Mesendoderm (in vitro differentiated cells): ENCODE data around the gene SPACDR.

Experiments used
- DNase-seq: peaks from one replicate; pipeline ENCODE4 v3.0.0; 2013
- H2AK5ac ChIP-seq: 2 replicates; pipeline ENCODE4 v1.6.1; 2013; ENCODE audit warnings: low read length, inconsistent platforms
- H2BK120ac ChIP-seq: 2 replicates; pipeline ENCODE4 v1.6.1; 2013; ENCODE audit warnings: low read depth, mild to moderate bottlenecking, low read length, moderate library complexity, mixed read lengths
- H2BK15ac ChIP-seq: replicated peaks from 2 replicates; pipeline ENCODE4 v1.6.1; 2013; ENCODE audit warnings: low read depth, mild to moderate bottlenecking, moderate library complexity
- H2BK5ac ChIP-seq: 2 replicates; pipeline ENCODE4 v1.6.1; 2013; ENCODE audit warnings: low read length, inconsistent platforms
- H3K18ac ChIP-seq: 2 replicates; pipeline ENCODE4 v1.6.1; 2013; ENCODE audit warnings: mild to moderate bottlenecking, low read length, mixed read lengths
- H3K23ac ChIP-seq: one replicate; pipeline ENCODE4 v1.6.1; 2013; ENCODE audit warnings: low read length
- H3K27ac ChIP-seq: 2 replicates; pipeline ENCODE4 v1.5.1; 2013; ENCODE audit warnings: low read depth, mild to moderate bottlenecking, inconsistent platforms, low read length, moderate library complexity
- H3K27me3 ChIP-seq: 2 replicates; pipeline ENCODE4 v1.6.1; 2013; ENCODE audit warnings: low read length, control low read depth, mild to moderate bottlenecking, inconsistent platforms; ENCODE audit not compliant: insufficient read depth, poor library complexity
- H3K36me3 ChIP-seq: 2 replicates; pipeline ENCODE4 v1.6.1; 2013; ENCODE audit warnings: low read length, inconsistent platforms; ENCODE audit not compliant: control insufficient read depth, insufficient read depth
- H3K4ac ChIP-seq: one replicate; pipeline ENCODE4 v1.6.1; 2013; ENCODE audit warnings: low read depth, mild to moderate bottlenecking, low read length, moderate library complexity
- H3K4me1 ChIP-seq: 2 replicates; pipeline ENCODE4 v1.6.1; 2013; ENCODE audit warnings: low read depth, low read length, inconsistent platforms; ENCODE audit not compliant: control insufficient read depth
- H3K4me2 ChIP-seq: 2 replicates; pipeline ENCODE4 v1.6.1; 2013; ENCODE audit warnings: low read length
- H3K4me3 ChIP-seq: 2 replicates; pipeline ENCODE4 v1.5.1; 2013; ENCODE audit warnings: mild to moderate bottlenecking, low read length
- H3K56ac ChIP-seq: one replicate; pipeline ENCODE4 v1.6.1; 2013; ENCODE audit warnings: low read length
- H3K79me1 ChIP-seq: 2 replicates; pipeline ENCODE4 v1.6.1; 2013; ENCODE audit warnings: low read length, inconsistent platforms
- H3K79me2 ChIP-seq: 2 replicates; pipeline ENCODE4 v1.6.1; 2013; ENCODE audit warnings: mild to moderate bottlenecking, low read length; ENCODE audit not compliant: control insufficient read depth, insufficient read depth
- H3K9ac ChIP-seq: 2 replicates; pipeline ENCODE4 v1.6.1; 2013; ENCODE audit warnings: low read length, inconsistent platforms
- H4K5ac ChIP-seq: one replicate; pipeline ENCODE4 v1.6.1; 2013; ENCODE audit warnings: low read length
- H4K8ac ChIP-seq: one replicate; pipeline ENCODE4 v1.6.1; 2013; ENCODE audit warnings: low read depth, mild to moderate bottlenecking, control low read depth, low read length, moderate library complexity
- WGBS: extraction: QIAGEN DNeasy Blood & Tissue Kit; methylation state at CpG from one replicate; pipeline ENCODE4 v1.1.7; 2013; ENCODE audit warnings: low lambda C conversion rate, missing lambda C conversion rate; ENCODE audit not compliant: insufficient coverage; ENCODE audit errors: extremely low coverage; 5-methylcytosine and 5-hydroxymethylcytosine counted together

The SPACDR gene

GRCh38 chr7:100477871-100478267, 13.8 kb upstream of the SPACDR start:
- H3K36me3 ChIP-seq = no peaks in the 10 kb centered on the region
- peak overlapping the region; percentile 81 for H3K4ac ChIP-seq
- H4K5ac ChIP-seq = no peak overlapping the region
- H3K27ac ChIP-seq = no peak overlapping the region
- H3K4me3 ChIP-seq = no peak overlapping the region
- DNase-seq = no peak
- H3K79me2 ChIP-seq = no peaks in the 10 kb centered on the region
- H2BK5ac ChIP-seq = no peak overlapping the region
- H3K4me1 ChIP-seq = no peaks in the 10 kb centered on the region
- no peak overlapping the region for H2AK5ac ChIP-seq
- no peak overlapping the region for H3K23ac ChIP-seq
- H2BK15ac ChIP-seq = no peak overlapping the region
- no CpG with 5 or more reads among the region's 16 CpGs for WGBS
- H3K4me2 ChIP-seq = peak overlapping the region; percentile 76
- peak overlapping the region; percentile 93 for H3K9ac ChIP-seq
- H3K79me1 ChIP-seq = no peaks in the 10 kb centered on the region
- no peak overlapping the region for H4K8ac ChIP-seq
- peak overlapping the region; percentile 64 for H3K18ac ChIP-seq
- H2BK120ac ChIP-seq = no peak overlapping the region
- peak overlapping the region; percentile 94 for H3K56ac ChIP-seq
- H3K27me3 ChIP-seq = no peaks in the 10 kb centered on the region

- Histone ChIP-seq H2BK120ac (no peak overlapping the region), H4K8ac (no peak overlapping the region), H3K4me2 (peak overlapping the region; percentile 31), H3K9ac (peak overlapping the region; percentile 66), H2BK15ac (no peak overlapping the region), H3K56ac (peak overlapping the region; percentile 54), H3K27me3 (no peaks in the 10 kb centered on the region), H3K18ac (peak overlapping the region; percentile 64), H2AK5ac (no peak overlapping the region), H4K5ac (no peak overlapping the region), H2BK5ac (no peak overlapping the region), H3K79me2 (no peaks in the 10 kb centered on the region), H3K4ac (peak overlapping the region; percentile 81), H3K4me3 (no peak overlapping the region), H3K27ac (no peak overlapping the region), H3K36me3 (no peaks in the 10 kb centered on the region), H3K4me1 (no peaks in the 10 kb centered on the region), H3K79me1 (no peaks in the 10 kb centered on the region), H3K23ac (no peak overlapping the region)
- WGBS = no CpG with 5 or more reads among the region's 30 CpGs
- DNase-seq = no peak
Observed at GRCh38 chr7:100476903-100477870, 13.1 kb upstream of the SPACDR start.

GRCh38 chr7:100476101-100476780, 12.2 kb upstream of the SPACDR start:
- peak overlapping the region; percentile 6 for H3K56ac ChIP-seq
- no peak overlapping the region for H3K4me2 ChIP-seq
- H3K18ac ChIP-seq = no peak overlapping the region
- no peak overlapping the region for H2BK5ac ChIP-seq
- no peak overlapping the region for H2AK5ac ChIP-seq
- H4K5ac ChIP-seq = no peak overlapping the region
- no peak overlapping the region for H3K4me3 ChIP-seq
- no peak overlapping the region for H2BK15ac ChIP-seq
- no peak overlapping the region for H3K23ac ChIP-seq
- H3K79me1 ChIP-seq = no peaks in the 10 kb centered on the region
- no peak overlapping the region for H4K8ac ChIP-seq
- H3K27ac ChIP-seq = no peak overlapping the region
- peaks cover 2% of the 10 kb centered on the region for H3K4me1 ChIP-seq
- H3K79me2 ChIP-seq = no peaks in the 10 kb centered on the region
- H3K27me3 ChIP-seq = no peaks in the 10 kb centered on the region
- H3K4ac ChIP-seq = no peak overlapping the region
- DNase-seq = no peak
- peak overlapping the region; percentile 27 for H3K9ac ChIP-seq
- WGBS = no CpG with 5 or more reads among the region's 6 CpGs
- H3K36me3 ChIP-seq = no peaks in the 10 kb centered on the region
- H2BK120ac ChIP-seq = no peak overlapping the region

GRCh38 chr7:100475549-100475948, 11.5 kb upstream of the SPACDR start:
- Histone ChIP-seq H2BK15ac (no peak overlapping the region), H3K18ac (no peak overlapping the region), H3K27me3 (no peaks in the 10 kb centered on the region), H3K9ac (peak overlapping the region; percentile 21), H4K8ac (no peak overlapping the region), H3K4me3 (no peak overlapping the region), H3K27ac (no peak overlapping the region), H3K79me1 (no peaks in the 10 kb centered on the region), H3K4ac (no peak overlapping the region), H4K5ac (no peak overlapping the region), H2AK5ac (no peak overlapping the region), H3K4me1 (peaks cover 2% of the 10 kb centered on the region), H2BK5ac (no peak overlapping the region), H3K56ac (peak overlapping the region; percentile 6), H3K79me2 (no peaks in the 10 kb centered on the region), H3K4me2 (no peak overlapping the region), H3K23ac (no peak overlapping the region), H3K36me3 (no peaks in the 10 kb centered on the region), H2BK120ac (no peak overlapping the region)
- DNase-seq = no peak
- WGBS = no CpG with 5 or more reads among the region's 9 CpGs

GRCh38 chr7:100472854-100473499, 8.9 kb upstream of the SPACDR start:
- Histone ChIP-seq H3K4me3 (no peak overlapping the region), H3K27ac (no peak overlapping the region), H3K4me1 (peaks cover 2% of the 10 kb centered on the region), H4K8ac (no peak overlapping the region), H3K79me1 (no peaks in the 10 kb centered on the region), H3K36me3 (no peaks in the 10 kb centered on the region), H3K18ac (no peak overlapping the region), H2BK120ac (no peak overlapping the region), H3K79me2 (no peaks in the 10 kb centered on the region), H2AK5ac (no peak overlapping the region), H4K5ac (no peak overlapping the region), H3K27me3 (no peaks in the 10 kb centered on the region), H3K9ac (peak overlapping the region; percentile 24), H3K23ac (no peak overlapping the region), H2BK5ac (no peak overlapping the region), H3K4ac (no peak overlapping the region), H2BK15ac (no peak overlapping the region), H3K4me2 (no peak overlapping the region), H3K56ac (no peak overlapping the region)
- DNase-seq = no peak
- no CpG with 5 or more reads among the region's 14 CpGs for WGBS
